Stimulated activated CD4-positive, alpha-beta T cell treated with anti-CD3 and anti-CD28 coated beads, Interleukin-2, amount 100 ng/mL, for 48 hours (primary cell): ENCODE results near the gene CHMP2A.

Source experiments
- DNase-seq, 2 donors: peaks; one replicate each; pipeline ENCODE4 v3.0.0-alpha.2; 2020

Gene CHMP2A

DNA sequence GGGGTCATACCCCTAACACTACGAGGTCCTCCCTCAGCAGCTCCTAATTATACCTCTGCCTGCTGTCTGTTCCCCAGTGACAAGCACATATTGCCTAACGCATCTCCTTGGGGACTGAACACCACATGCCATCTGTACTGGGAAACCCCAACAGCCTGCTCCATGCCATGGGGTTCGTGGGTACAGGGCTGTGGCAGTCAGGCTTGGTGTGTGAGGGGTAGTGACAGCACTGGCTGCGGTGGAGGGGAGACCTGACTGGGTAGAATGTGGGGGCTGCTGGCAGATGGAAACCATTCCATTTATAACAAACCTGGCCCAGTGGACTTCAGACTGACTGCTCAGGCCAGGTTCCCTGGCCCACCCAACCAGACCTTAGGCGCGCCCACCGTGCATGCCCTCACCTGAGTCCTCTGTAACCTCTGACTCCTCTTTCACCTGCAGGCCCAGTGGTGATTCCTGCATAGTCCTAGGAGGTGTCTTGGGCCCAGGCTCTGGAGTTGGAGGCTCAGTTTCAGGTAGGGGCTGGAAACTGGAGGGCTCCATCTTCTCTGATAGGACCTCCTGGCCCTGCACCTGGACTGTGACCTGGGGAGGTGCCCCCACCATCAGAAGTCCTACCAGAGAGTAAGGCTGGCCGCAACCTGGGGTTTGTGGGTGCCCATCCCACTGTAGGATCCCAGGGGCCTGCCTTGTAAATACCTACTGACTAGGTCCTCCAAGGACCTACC is 15.2 kb upstream of the CHMP2A start:
- no peak for DNase-seq

- DNase-seq: no peak
Observed at GRCh38 chr19:58569191-58569942, 14.5 kb upstream of the CHMP2A start.

DNA sequence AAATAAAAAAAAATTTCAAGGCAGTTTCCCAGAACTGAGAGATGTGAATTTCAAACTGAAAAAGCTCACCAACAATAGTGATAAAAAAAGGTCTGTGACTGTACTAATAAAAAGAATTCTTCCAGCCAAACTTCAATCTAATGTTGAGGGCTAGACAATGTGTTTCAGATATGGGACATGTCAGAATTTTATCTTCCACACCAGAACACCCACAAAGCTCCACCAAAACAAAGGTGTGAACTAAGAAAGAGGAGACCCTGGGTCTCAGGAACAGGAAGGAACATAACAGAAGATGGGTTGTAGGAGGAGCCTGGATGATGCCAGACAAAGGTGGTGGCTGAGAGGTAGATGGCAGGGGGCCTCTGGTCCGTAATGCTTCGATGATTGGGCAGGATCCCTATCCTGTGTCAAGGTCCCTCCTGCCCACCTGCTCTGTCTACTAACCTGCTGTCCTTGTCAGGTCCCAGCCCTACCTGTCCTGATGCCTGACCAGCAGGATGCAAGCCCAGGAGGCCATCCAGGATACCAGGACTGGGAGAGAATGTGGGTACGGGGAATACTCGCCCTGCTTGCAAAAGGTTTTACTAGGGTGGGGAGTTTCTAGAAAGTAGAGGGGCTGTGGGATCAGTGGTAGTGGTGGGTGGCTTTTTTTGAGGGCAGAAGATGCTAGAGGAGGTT is 13.7 kb upstream of the CHMP2A start:
- DNase-seq: no peak

DNA sequence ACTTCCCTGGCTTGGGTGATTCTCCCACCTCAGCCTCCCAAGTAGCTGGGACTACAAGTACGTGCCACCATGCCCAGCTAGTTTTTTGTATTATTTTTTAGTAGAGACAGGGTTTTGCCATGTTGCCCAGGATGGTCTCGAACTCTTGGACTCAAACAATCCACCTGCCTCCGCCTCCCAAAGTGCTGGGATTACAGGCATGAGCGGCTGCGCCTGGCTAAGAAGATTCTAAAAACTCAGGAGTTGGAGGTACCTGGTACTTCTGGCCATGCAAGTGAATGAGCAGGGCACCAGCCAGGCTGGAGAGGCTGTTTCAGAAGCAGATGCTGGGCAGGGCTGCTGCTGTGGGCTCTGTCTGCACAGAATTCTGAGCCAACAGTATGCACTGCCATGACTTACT is 12.1 kb upstream of the CHMP2A start:
- DNase-seq: no peak

DNA sequence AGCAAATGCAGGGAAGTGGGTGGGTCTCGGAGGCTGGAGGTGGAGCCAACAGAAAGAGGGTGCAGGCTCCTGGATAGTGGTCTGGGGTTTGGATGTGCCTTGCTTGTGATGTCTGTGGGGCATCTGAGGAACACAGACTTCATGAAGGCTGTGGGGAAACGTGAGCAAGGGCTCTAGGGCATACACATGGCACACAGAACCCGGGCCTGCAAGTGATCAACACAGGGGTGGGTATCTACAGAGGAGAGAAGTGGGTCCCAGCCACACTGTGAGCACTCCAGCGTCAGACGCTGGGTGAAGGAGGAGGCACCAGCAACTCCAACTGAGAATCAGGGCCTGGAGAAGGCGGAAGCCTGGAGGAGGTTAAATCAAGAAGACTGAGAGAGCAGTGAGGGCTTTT is 8.9 kb upstream of the CHMP2A start:
- no peak for DNase-seq

- no peak for DNase-seq
Observed at GRCh38 chr19:58563034-58563573, 8.2 kb upstream of the CHMP2A start.

DNA sequence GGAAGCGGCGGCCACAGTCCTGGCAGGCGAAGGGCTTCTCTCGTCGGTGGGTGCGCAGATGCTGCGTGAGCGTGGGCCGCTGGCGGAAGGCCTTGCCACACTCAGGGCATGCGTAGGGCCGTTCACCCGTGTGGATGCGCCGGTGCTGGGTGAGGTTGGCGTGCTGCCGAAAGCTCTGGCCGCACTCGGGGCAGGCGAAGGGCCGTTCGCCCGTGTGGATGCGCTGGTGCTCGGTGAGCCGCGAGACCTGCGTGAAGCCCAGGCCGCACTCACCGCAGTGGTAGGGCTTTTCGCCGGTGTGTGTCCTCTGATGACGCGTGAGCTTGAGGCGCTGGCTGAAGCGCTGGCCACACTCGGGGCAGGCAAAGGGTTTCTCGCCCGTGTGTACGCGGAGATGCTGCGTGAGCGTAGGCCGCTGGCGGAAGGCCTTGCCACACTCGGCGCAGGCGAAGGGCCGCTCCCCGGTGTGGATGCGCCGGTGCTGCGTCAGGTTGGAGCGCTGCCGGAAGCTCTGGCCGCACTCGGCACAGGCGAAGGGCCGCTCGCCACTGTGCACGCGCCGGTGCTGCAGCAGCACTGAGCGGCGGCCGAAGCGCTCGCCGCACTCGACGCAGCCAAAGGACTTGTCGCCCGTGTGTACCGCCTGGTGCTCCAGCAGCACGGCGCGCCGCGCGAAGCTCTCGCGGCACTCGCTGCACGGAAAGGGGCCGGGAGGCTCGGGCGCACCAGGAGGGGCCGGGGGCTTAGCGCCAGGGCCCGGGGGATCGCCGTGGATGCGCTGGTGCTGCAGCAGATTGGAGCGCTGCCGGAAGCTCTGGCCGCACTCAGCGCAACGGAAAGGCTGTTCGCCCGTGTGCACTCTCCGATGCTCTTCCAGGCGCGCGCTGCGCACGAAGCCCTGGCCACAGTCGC is 7.5 kb upstream of the CHMP2A start:
- DNase-seq: peak in 1 of 2 donors; percentile 39

DNA sequence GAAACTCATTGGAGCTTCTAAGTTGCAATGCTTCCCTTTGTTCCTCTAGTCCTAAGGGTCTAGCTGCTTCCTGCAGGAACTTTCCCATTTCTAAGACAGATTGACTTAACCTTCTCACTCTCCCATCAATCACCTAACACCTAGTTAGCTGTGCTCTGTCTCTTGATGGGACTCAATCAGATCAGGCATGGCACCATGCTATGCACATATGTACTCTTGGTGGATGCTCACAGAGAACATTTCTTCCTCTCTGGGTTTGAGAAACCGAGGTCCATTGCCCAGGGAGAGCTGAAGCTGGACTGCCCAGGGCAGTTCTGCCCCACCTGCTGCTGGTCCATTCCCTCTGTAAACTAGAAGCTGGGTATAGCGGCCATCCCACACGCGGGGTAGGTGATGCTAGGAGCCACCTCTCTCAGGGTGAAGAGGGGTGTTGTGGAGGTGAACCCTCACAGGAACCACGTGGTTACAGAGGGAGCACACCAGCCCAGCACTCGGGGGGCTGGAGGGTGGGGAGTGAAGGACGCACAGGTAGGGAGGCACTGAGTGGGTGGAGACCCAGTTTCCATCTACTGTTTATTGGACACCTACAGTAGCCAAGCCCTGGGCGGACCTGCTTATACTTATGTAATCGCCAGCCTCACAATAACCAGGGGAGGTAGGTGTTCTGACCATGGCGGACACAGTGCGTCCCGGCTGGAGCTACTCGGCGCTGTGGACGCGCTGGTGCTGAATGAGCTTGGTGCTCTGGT is 6.6 kb upstream of the CHMP2A start:
- no peak for DNase-seq

DNA sequence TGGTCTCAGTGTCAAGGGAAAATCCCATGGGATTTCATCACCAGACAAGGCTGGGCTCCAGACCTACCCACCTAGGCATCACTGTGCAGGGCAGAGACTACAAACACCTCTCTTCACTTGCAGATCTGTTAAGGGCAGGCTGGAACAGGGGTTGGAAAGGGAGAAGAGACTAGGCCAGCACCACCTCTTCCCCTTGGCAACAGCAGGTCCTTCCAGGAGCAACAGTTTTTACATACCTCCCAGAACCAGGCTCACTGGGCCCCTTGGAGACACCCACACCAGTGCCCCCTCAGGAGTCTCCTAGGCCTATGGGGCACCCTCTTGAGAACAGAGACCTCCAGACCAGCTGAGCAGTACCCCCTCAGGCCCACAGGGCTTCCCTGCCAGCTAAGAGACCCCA is 6.0 kb upstream of the CHMP2A start:
- no peak for DNase-seq

GRCh38 chr19:58560007-58560887 is 5.3 kb upstream of the CHMP2A start:
- no peak for DNase-seq

GRCh38 chr19:58559275-58560006 is 4.5 kb upstream of the CHMP2A start:
- DNase-seq: peak; percentile 70

DNA sequence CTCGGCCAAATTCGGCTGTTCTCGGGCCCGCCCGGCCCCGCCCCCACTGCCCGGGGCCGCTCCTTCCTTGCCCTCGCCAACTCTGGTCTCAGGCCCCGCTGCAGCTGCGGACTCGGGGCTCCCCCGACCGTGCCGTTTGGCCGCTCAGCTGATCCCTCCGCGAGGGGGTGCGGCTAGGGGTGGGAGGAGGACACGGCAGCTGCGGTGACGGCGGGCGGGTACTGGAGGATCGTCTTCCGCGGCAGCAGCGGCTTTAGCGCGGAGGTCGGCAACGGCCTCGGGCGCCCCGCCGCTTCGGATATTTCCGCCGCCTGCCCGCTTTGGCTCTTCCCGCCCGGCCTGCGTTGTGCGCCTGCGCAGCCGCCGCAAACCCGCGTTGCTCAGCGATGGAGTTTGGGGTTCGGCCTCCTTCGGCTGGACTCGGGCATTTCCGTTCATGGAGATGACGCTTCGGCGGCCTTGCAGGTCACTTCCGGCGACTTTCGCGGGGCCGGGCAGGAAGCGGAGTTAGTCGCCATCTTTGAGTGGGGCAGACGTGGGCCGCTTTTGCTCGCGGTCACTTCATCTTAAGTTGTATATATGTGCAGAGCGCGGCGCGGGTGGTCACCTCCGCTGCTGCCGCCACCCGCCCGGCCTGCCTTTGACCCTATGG is 3.8 kb upstream of the CHMP2A start:
- peak; percentile 99 to 100 for DNase-seq

DNA sequence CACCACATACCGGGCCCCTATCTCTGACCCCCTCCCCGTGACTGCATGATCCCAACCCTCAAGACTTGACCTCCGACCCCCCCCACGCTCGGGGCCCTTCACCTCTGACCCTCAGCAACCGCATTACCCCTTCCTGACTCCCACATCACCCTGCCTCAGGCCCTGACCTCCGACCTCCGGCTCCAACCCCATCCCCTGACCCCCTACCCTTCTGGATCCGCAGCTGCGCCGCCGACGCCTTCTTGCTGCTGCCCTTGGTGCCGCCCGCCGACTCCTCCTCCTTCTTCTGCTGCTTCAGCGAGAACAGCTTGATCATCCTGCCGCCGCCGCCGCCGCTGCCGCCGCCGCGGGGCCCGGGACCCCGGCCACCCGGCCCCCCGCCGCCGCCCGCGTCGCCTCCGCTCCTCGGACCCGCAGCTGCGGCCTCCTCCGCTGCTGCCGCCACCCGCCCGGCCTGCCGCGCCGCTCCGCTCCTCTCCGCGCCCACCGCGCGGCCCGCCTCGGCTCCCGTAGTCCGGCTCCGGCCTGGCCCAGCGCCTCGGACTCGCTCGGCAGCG is 3.2 kb upstream of the CHMP2A start, which contains the start of gene UBE2M:
Gene UBE2M, minus strand, starts transcription at position 546 of the 557 bp plus-strand sequence. Its CDS starts 230 bp downstream, at position 316.
- peak; percentile 48 to 53 for DNase-seq

- no peak for DNase-seq
Observed at GRCh38 chr19:58557221-58558065, 2.5 kb upstream of the CHMP2A start.

DNA sequence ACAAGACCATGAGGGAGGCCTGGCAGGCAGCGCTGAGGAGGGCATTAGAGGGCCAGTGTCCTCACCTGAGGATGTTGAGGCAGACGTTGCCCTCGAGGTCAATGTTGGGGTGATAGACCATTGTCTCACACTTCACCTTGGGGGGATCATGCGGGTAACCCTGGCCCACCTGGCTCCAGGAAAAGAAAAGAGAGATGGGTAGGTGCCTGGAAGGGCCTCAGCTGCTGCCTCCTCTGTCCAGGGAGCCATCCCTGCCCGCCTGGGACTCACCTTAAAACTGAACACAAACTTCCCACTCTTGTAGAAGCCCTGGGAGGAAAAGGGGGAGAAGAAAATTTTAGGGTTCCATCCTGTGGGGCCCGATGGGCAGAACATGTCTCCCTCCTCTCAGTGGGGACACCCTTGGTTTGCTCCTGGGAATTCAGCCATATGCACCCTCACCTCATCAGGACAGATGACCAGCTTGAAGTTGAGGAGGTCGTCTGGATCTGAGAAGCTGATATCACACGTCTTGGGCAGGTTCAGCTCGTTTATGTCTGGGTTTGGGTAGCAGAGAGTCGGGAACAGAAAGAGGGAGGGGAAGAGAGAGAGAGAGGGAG is 1.8 kb upstream of the CHMP2A start:
- DNase-seq: no peak

GRCh38 chr19:58555920-58556621 is 1.2 kb upstream of the CHMP2A start:
- no peak for DNase-seq

- DNase-seq: no peak
Observed at GRCh38 chr19:58555369-58555885, 522 bp upstream of the CHMP2A start.
